Superior temporal gyrus (tissue), 1 donor: ENCODE data around the gene PRM3.

Experiments
- DNase-seq: peaks from one replicate; pipeline ENCODE4 v3.0.0-alpha.2; 2016; ENCODE audit errors: extremely low spot score

The PRM3 gene

DNA sequence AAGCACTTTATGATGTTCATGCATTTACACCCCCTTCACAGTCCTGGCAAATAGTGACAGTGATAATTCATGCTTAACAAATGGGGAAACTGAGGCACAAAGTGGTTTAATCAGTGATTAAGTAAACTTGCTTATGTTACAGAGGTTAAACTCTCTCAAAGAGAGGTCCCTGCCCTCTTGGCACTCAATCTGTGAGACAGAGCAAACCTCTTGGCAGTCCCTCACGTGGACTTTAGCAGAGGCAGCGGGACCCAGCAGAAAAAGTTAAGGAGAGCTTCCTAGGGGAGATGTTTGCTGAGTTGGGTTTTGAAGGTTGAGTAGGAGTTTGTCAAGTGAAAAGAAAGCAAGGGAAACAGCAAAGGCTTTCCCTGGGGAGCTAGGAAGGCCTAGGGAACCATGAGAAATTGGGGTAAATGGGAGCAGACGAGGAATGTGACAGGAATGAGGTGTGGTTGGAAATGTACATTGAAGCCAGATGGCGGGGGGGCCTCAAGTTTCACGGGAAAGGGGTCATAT is 28.1 kb downstream of the PRM3 start:
- no peak for DNase-seq

DNA sequence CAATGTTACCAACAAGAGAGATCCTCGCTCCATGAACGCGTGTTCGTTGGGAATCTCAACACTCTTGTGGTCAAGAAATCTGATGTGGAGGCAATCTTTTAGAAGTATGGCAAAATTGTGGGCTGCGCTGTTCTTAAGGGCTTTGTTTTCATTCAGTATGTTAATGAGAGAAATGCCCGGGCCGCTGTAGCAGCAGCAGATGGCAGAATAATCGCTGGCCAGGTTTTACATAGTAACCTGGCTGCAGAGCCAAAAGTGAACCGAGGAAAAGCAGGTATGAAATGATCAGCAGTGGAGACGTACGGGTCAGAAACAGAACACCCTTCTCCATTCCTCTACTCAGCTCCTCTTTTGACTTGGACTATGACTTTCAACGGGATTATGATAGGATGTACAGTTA is 30.8 kb downstream of the PRM3 start:
- DNase-seq: no peak

DNA sequence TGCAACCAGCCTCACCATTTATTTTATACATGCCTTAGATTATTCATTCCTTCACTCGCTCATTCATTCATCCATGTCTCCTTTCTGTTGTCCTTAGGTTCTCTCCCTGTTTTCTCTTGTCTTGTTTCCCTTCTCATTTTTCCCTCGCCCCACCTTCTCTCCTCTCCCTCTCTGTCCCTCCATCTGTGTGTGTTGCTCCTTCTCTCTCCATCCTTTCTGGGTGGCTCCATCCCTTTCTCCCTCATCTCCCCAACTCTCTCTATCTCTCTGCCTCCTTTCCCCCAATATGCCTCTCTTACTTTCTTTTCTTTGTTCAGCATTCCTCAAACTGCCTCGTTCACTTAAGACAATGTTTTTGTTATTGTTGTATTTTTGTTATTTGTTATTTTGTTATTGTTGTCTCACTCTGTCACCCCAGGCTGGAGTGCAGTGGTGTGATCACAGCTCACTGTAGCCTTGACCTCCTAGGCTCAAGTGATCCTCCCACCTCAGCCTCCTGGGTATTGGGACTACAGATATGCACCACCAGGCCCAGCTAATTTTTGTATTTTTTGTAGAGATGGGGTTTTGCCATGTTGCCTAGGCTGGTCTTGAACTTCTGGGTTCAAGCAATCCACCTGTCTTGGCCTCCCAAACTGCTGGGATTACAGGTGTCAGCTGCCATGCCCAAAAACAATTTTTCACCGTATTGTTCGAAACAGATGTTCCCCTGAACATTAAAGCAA is 31.8 kb downstream of the PRM3 start:
- DNase-seq: no peak

DNA sequence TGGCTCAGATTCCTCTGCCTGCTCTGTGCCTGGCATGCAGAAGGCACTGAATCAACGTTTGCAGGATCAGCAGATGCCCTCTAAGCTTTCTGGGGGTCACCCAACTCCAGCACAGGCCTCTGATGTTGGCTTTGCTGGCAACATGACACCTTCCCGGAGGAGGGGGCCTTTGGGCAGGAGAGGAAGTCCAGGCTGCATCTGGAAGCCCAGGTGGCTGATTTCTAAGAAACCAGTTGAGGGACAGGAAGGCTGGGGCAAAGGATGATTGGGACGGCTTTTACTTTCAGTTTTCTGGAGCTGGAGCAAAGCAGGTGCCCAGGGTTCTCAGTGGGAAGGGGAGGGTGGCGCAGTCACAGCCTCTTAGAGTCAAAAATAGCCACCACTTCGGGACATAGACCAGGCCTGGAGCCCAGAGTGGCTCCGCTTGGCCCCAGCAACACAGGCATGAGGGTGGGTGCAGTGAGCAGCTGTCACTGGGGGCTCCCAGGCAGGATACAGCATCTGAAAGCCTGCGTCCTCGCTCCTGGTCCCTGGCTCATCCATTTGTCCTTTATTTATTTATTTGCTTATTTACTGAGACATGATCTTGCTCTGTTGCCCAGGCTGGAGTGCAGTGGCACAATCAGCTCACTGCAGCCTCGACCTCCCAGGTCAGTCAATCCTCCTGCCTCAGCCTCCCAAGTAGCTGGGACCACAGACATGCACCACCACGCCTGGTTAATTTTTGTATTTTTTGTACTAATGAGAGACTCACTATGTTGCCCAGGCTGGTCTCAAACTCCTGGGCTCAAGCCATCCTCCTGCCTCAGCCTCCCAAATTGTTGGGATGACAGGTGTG is 32.6 kb downstream of the PRM3 start:
- no peak for DNase-seq

DNA sequence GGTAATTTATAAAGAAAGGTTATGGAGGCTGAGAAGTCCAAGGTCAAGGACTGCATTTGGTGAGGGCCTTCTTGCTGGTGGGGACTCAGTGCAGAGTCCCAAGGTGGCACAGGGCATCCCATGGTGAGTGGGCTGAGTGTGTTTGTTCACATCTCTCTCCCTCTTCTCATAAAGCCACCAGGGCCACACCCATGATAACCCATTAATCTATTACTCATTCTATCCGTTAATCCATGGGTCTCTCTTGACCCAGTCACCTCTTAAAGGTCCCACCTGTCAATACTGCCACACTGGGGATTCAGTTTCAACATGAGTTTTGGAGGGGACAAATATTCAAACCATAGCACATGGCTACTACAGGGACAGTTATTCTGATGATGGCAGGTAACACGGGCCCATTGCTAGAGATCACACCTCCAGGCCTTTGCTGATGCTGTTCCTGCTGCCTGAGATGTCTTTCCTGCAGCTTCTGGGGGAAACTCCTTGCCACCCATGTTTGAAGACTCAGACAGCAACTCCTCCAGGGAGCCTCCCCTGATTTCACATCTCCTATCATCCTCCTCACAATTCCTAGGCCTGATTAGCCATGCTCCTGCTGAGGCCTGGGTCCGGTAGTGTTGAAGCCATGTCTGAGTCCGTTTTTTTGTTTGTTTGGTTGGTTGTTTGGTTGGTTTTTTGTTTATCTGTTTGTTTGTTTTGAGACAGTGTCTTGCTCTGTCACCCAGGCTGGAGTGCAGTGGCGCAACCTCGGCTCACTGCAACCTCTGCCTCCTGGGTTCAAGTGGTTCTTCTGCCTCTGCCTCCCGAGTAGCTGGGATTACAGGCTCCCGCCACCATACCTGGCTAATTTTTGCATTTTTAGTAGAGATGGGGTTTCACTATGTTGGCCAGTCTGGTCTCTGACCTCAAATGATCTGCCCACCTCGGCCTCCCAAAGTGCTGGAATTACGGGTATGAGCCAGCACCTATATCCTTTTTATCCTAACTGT is 33.5 kb downstream of the PRM3 start:
- no peak for DNase-seq

DNA sequence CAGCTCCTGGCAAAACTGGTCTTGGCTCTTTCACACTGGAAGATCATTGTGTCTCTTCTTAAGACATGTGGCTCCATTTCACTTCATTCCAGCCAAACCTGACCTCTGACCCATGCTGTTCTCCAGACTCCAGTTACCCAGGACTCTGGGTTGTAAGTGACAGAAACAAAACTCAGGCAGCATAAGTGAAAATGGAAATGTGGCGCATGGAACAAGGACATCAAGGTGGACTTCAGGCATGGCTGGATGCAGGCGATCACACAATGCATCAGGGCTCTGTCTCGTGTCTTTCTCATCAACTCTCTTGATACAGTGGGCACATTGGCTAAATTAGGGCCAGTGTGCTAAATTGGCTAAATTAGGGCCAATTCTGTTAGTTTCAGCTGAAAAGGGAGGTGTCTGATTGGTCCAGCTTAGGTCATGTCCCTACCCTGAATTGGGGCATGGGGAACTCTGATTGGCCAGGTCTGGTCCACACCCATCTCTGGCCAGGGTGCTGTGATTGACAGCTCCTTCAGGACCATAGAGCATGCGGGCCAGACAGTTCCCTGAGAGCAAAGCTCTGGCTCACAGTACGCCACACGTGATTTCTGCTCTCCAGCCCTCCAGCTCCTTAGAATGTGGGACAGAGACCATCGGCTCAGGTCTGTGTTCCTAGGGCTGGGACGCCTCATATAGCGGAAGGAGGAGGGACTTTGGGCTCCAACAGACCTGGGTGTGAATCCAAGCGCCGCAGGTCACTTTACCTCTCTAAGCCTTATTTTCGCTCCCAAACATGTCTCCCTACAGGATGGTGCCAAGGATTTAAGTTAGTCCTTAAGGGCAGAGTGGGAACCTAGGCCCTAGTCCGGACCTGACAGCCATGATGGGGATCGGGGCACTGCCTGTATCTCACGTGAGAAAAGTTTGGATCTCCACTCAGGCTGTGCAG is 34.9 kb downstream of the PRM3 start:
- DNase-seq: no peak

DNA sequence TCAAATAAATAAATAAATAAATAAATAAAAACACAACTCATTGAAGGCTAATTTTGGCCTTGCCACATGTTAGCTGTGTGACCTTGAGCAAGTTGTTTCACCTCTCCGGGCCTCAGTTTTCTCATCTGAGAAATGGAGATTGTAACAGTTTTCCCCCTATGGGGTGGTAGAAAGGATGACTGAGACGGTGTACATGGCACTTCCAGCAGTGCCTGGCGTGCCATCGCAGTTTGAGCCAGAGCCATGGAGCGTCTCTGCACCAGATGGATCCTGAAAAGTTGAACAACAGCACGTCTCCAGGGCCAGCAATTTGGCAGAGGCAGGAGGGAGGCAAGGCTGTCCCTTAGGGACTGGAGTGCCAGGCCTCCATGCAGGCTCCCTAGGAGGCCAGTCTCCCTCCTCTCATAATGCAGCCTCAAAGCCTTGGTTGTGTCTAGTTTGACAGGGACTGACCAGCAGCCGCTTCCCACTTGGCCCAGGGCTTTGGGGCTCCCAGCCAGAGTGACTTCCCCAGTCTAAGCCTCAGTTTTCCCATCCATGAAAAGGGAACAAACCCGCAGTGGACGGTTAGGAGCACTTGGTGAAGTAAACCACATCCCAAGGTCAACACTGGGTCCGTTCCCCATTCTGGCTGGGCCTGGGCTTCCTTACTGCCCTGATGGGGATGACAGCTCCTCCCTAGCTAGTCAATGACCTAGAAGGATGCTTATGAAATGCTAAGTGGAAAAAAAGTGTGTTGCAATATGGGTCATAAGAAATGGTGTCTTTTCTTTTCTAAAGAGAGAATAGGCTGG is 36.8 kb downstream of the PRM3 start:
- no peak for DNase-seq

DNA sequence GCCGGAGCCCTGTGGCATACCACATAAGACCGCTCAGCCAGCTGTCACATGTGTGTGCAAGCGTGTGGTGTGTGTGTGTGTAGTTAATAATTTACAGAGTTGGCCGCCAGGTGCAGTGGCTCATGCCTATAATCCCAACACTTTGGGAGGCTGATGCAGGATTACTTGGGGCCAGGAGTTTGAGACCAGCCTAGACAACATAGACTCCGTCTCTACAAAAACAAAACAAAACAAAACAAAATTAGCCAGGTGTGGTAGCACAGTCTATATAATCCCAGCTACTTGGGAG is 37.8 kb downstream of the PRM3 start:
- no peak for DNase-seq

DNA sequence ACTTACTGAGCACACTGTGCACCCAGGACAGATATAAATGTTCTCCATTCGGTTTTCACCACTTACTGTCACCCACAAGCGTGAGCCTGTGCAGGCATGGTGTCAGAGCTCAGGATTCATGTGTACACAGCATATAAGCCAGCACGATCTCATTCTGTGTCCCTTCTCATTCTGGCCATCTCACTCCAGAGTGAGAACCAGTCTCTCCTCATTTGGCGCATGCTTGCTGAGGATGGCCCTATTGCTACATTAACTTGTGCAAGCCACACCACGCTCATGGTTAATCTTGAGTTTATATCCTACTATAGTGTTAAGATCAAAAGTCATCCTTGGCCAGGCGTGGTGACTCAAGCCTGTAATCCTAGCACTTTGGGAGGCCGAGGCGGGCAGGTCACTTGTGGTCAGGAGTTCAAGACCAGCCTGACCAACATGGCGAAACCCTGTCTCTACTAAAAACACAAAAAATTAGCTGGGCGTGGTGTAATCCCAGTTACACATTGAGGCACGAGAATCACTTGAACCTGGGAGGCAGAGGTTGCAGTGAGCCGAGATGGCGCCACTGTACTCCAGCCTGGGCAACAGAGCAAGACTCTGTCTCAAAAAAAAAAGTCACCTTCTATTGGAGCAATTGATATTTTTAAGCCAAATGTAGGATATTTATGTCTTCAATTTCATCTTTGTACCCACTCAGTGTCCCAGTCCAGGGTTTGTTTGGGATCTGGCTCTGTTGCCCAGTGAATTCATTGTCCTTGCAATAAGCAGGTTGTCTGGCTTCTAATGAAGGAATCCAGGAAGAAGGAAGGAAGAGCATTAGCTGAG is 38.3 kb downstream of the PRM3 start:
- no peak for DNase-seq

DNA sequence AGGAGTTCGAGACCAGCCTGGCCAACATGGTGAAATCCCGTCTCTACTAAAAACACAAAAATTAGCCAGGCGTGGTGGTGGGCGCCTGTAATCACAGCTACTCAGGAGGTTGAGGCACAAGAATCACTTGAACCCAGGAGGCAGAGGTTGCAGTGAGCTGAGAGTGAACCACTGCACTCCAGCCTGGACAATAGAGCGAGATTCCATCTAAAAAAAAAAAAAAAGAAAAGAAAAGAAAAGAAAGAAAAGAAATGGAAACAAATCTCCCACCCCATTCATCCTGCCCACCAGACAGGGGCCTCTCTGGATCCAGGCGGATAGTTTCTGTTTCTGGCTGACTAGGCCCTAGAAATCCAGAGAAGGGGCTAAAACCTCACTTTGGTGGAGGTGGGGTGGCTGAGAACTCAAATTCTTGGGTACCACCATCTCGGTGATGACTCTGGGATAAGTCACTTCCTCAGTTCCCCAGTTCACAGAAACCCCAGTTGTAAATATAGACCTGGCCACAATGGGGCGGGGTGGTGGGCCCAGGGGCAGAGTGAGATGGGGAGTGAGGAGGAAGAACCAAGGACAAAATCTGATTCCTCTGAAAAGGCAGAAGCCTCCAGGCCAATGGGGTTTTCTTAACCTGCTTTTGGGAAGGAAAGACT is 39.6 kb downstream of the PRM3 start:
- no peak for DNase-seq

DNA sequence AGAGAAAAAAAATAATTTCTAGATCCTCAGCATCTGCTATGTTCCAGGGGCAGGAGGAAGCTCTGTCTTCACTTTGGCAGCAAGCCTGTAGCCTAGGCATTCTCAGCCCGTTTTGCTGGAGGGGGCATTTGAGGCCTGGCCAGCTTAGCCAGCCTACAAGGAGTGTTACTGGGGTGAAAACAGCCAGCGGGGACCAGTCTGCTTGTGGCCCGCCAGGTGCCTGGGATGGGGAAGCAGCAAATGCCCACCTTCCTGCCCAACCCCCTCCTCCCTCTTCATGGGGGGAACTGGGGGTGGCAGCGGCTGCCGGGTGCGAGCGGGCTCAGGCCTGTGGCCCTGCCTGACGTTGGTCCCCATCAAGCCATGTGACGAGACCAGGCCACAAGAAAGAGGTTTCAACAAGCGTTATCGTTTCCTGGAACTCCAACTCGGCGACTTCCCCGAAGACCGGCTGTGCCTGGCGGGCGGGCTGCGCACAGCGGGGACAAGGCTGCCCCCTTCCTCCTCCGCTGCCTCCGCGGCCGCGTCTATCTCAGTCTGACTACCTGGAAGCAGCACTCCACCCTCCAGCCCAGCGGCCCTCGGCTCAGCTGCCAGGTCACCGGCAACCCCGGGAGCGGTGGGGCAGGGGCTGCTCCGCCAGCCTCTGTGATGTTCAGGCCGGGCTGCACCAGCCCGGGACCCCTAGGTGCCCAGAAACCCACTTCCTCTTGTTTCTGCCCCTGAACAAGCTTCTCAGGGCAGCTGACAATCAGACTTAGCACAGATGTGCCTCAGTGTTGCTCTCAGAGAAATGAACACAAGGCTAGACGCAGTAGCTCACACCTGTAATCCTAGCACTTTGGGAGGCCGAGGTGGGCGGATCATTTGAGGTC is 40.3 kb downstream of the PRM3 start:
- DNase-seq: no peak

DNA sequence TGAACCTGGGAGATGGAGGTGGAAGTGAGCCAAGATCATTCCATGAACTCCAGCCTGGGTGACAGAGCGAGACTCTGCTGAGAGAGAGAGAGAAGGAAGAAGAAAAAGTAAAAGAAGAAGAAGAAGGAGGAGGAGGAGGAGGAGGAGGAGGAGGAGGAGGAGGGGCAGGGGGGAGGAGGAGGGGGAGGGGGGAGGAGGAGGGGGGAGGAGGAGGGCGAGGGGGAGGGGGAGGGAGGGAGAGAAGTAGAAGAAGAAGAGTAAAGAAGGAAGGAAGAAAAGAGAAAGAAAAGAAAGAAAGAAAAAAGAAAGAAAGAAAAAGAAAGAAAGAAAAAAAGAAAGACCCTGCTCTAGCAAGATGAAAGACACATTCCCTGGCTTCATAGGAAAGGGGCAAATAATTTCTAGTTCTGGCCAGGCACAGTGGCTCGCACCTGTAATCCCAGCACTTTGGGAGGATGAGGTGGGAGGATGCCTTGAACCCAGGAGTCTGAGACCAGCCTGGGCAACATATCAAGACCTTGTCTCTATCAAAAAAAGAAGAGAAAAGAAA is 41.1 kb downstream of the PRM3 start:
- DNase-seq: no peak

DNA sequence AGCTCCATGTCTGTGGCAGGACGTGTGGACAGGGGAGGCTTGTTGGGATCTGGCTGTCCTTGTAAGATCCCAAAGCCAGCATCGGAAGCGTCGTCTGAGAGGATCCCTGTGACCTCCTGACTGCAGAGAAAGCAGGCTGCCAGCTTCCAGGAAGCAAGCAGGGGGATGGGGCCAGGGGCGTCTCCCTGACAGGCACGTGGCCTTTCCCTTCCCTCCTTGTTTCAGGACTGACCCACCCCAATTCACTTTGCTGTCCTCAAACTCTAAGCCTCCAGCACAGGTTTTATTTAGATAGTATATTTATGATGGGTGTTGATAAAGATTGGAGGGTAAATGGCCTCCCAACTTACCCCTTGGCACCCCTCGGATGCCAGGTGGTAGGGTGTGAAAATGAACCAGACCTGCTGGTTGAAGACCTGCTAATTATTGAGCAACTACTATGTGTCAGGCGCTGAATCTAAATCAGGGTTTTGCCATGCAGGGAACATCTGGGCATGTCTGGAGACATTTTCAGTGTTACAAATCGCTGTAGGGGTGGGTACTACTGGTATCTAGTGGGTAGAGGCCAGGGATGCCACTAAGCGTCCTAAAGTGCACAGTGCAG is 42.0 kb downstream of the PRM3 start:
- DNase-seq: no peak

DNA sequence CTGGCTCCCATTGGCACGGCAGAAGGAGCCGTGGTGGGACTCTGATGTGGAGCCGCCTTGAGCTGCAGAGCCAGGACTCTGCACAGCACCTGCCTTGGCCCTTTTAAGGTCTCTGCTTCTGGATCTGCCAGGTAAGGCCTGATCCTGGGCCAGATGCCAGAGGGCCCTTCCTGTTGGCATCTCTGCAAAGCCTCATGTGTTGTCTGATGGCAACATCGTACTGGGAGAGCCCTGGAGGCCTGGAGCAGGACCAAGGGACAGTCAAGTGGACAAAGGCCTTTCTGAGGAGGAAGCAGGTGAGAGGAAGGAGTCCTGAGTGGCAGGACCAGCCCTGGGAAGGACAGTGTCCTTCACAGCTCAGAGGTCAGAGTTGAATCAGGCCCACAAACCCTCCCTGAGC is 43.5 kb downstream of the PRM3 start:
- DNase-seq: no peak

DNA sequence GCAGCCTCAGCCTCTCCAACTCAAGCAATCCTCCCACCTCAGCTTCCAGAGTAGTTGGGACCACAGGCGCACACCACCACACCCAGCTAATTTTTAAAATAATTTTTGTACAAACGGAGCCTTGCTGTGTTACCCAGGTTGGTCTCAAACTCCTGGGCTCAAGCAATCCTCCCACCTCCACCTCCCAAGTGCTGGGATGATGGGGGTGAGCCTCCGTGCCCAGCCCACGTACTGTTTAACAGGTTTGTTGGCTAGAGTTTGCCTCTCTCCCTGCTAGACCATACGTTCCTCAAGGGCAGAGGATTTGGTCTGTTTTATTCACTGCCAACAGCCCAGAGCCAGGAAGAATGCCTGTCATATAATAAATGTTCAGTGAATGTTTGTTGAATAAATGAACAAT is 44.0 kb downstream of the PRM3 start:
- no peak for DNase-seq

DNA sequence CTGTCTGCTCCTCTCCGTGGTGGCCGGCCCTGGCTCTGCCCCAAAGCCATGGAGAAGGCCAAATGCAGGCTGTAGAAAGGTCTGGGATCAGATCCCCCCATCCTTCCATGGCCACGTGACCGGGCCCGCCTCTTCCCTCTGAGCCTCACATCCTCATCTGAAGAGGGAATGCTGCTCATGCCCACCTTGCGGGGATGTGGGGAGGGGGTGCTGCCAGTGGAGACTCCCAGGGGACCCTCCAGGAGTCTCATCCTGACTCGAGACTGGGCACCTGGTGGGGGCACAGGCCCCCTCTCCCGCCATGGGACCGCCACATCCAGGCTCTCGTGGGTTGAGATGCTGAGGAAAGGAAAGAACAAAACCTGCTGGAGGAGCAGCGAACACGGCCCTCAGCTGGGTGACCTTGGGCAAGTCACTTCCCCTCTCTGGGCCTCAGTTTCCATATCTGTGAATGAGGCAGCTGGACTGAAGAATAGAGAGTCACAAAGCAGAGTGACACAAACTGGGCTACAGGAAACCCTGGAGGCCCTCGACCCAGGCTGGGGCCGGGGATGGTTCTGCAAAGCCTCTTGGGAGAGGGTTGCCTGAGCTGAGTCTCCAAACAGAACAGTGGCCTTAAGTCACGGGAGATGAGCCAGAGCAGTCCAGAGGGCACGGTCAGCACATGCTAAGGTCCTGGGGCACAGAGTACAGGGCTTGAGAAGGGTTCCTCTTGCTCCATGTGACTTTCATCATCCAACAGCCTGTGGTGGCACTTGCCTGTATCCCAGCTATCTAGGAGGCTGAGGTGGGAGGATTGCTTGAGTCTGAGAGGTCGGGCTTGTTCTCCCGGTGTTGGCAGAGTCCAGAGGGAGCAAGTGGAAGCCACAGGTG is 47.5 kb downstream of the PRM3 start:
- DNase-seq: no peak
